Heart left ventricle (tissue), 16 donors: Measurements from ENCODE around the gene LOXHD1. TPM values are rescaled to one million over a fixed set of nuclear protein-coding genes. Genes with fewer than 3 reads are reported as not detected.

Source experiments
- ATAC-seq, 4 donors: fragments of 200-7000 bp; cut with Tn5 transposase; one replicate each; pipeline ENCODE4 v1.9.1; 2020 to 2022; ENCODE audit warnings: moderate library complexity in 4 of 4, mild to moderate bottlenecking in 3 of 4, moderate number of reproducible peaks in 1 of 4
- DNase-seq, 5 donors: peaks; one replicate each; pipeline ENCODE4 v3.0.0-alpha.2; 2020
- H3K27ac ChIP-seq, 12 donors: fragments of 200-600 bp; sonication (generic) in 4 of 12; one replicate each; pipeline versions ENCODE4 v1.5.0 to v1.8.0; 2016 to 2022; ENCODE audit warnings: mild to moderate bottlenecking in 2 of 12
- H3K27me3 ChIP-seq, 9 donors: fragments of 200-600 bp; sonication (generic) in 2 of 9; one replicate each; pipeline versions ENCODE4 v1.5.1 to v1.8.0; 2016 to 2022; ENCODE audit warnings: mild to moderate bottlenecking in 3 of 9
- H3K36me3 ChIP-seq, 9 donors: fragments of 200-600 bp; sonication (generic) in 2 of 9; one replicate each; pipeline versions ENCODE4 v1.5.0 to v1.8.0; 2018 to 2022; ENCODE audit warnings: mild to moderate bottlenecking in 2 of 9
- H3K4me1 ChIP-seq, 12 donors: fragments of 200-600 bp; sonication (generic) in 4 of 12; one replicate each; pipeline versions ENCODE4 v1.5.0 to v1.8.0; 2016 to 2022; ENCODE audit warnings: mild to moderate bottlenecking in 3 of 12
- H3K4me3 ChIP-seq, 12 donors: fragments of 200-600 bp; sonication (generic) in 4 of 12; one replicate each; pipeline versions ENCODE4 v1.5.0 to v1.8.0; 2017 to 2022; ENCODE audit warnings: mild to moderate bottlenecking in 9 of 12, moderate library complexity in 4 of 12
- H3K9me3 ChIP-seq, 12 donors: fragments of 200-600 bp; sonication (generic) in 4 of 12; one replicate each; pipeline versions ENCODE4 v1.5.0 to v1.8.0; 2016 to 2022; ENCODE audit warnings: mild to moderate bottlenecking in 1 of 12
- POLR2A ChIP-seq, 2 donors: fragments of 450-650 bp; IDR thresholded peaks; one replicate each; pipeline ENCODE4 v1.6.1; 2017; ENCODE audit warnings: antibody characterized with exemption in 2 of 2, mild to moderate bottlenecking in 2 of 2, moderate library complexity in 2 of 2
- WGBS, 4 donors: extraction: QIAGEN DNeasy Blood & Tissue Kit in 2 of 4; methylation state at CpG; one replicate each; pipeline versions ENCODE4 v1.1.5 to v1.1.7; 2013 to 2018; 5-methylcytosine and 5-hydroxymethylcytosine counted together
- intact Hi-C, 10 donors: fragments of 100-400 bp; cut with DNase I; formaldehyde crosslinking; loops; one replicate each; pipeline versions ENCODE4 v1.11.1 to v1.14.2; 2022
- polyA plus RNA-seq, 2 donors: library from polyadenylated mRNA; stranded (reverse); fragments of 200-250 nt; gene quantifications; one replicate each; pipeline ENCODE4 v1.2.3, GENCODE V29; 2013
- total RNA-seq, 9 donors: library from RNA; depleted of rRNA in 2 of 9; stranded (reverse); fragments of >200 nt in 2 of 9; fragmentation: NEBNext Ultra II Directional in 3 of 9; extraction: Animal tissue kit (Norgen Biotek cat#: 25700) in 3 of 9; gene quantifications; one replicate each; pipeline versions ENCODE4 v1.1.0 to v1.2.4, GENCODE V29; 2016 to 2023
- TF ChIP-seq, protein P1 (sequence below), 12 donors: fragments of 200-600 bp; sonication (generic) in 4 of 12; IDR thresholded peaks; one replicate each; pipeline versions ENCODE4 v1.5.0 to v1.8.0; 2018 to 2022; ENCODE audit warnings: antibody characterized with exemption in 12 of 12, mild to moderate bottlenecking in 5 of 12
- donor health status: ischemic (EF 13 %, LVEDD 7.1; RV severe dilation, severe dysfunction).
- donor health status: healthy with polysubstance abuse.
- donor health status: DM: no; HTN: yes; CAD: no.
- donor health status: DM: no; HTN: no; CAD: no.
- donor health status: ischemic (EF 25% LVEDD 6.9; RV normal size, moderate dysfunction).
- donor health status: ischemic (EF 25% LVEDD 5.7; RV mildly dilated, moderate dysfunction).
- donor health status: healthy.
- donor health status: DM: yes; HTN: yes; CAD: no.
- donor health status: ischemic (EF 35%, LVEDD 5.7; RV mildly dilated, moderate dysfunction).
- donor health status: nonischemic (EF 11% LVEDD 7.7; RV severe dilation, severe dysfunction).
- donor health status: DM: yes; HTN: yes; CAD: no.
- donor health status: PGD.
- donor health status: ischemic (EF 29% LVEDD 5.4; RV normal size, mild dysfunction).
- donor health status: nonischemic (EF 23%, LVEDD 6.1; RV moderate dilation, normal function).

LOXHD1 gene
- total and polyA plus RNA-seq, 11 donors = 0.19 to 1.9 (median 0.54) TPM

GRCh38 chr18:46615720-46616119 lies 41.3 kb downstream of the LOXHD1 start:
- Histone ChIP-seq H3K27ac (no peak overlapping the region), H3K4me3 (no peak overlapping the region), H3K9me3 (peaks cover 0 to 3% (median 0%) of the 10 kb centered on the region in 12 donors), H3K36me3 (no peaks in the 10 kb centered on the region), H3K4me1 (no peaks in the 10 kb centered on the region), H3K27me3 (no peaks in the 10 kb centered on the region)
- no peak for DNase-seq
- TF ChIP-seq, protein P1, sequence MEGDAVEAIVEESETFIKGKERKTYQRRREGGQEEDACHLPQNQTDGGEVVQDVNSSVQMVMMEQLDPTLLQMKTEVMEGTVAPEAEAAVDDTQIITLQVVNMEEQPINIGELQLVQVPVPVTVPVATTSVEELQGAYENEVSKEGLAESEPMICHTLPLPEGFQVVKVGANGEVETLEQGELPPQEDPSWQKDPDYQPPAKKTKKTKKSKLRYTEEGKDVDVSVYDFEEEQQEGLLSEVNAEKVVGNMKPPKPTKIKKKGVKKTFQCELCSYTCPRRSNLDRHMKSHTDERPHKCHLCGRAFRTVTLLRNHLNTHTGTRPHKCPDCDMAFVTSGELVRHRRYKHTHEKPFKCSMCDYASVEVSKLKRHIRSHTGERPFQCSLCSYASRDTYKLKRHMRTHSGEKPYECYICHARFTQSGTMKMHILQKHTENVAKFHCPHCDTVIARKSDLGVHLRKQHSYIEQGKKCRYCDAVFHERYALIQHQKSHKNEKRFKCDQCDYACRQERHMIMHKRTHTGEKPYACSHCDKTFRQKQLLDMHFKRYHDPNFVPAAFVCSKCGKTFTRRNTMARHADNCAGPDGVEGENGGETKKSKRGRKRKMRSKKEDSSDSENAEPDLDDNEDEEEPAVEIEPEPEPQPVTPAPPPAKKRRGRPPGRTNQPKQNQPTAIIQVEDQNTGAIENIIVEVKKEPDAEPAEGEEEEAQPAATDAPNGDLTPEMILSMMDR (IDR thresholded peaks at IDR 0.05) = no peak
- no peak for TF ChIP-seq POLR2A (IDR thresholded peaks at IDR 0.05)
- intact Hi-C loops = no loop called here
- ATAC-seq = no peak

DNA sequence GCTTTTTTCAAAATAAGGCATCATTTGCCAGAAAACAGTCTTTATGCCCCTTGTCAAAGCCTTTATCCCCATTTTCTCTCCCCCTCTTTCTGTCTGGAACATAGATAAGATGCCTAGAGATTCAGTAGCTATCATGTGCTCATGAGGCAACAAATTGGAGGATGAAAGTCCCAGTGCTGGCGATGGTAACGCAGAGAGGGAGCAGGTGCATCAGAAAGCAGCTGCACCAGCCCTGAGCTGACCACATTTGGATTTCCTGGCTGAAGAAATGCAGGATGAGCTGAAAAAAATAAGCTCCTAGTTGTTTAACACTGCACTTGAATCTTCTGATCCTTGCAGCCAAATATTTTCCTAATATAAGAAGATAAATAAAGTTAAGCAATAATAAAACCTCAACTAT lies 48.0 kb downstream of the LOXHD1 start:
- Histone ChIP-seq H3K9me3 (peaks cover 0 to under 1% (median 0%) of the 10 kb centered on the region in 12 donors), H3K27me3 (peaks cover 0 to 7% (median 0%) of the 10 kb centered on the region in 9 donors), H3K36me3 (no peaks in the 10 kb centered on the region), H3K4me1 (no peaks in the 10 kb centered on the region), H3K27ac (no peak overlapping the region), H3K4me3 (no peak overlapping the region)
- ATAC-seq (no peak), DNase-seq (no peak)
- intact Hi-C loops = no loop called here
- 82 to 90% (median 84%) methylated on average over 2 of the region's 2 CpGs for WGBS, 4 donors
- TF ChIP-seq, protein P1 (IDR thresholded peaks at IDR 0.05) = no peak
- no peak for TF ChIP-seq POLR2A (IDR thresholded peaks at IDR 0.05)

DNA sequence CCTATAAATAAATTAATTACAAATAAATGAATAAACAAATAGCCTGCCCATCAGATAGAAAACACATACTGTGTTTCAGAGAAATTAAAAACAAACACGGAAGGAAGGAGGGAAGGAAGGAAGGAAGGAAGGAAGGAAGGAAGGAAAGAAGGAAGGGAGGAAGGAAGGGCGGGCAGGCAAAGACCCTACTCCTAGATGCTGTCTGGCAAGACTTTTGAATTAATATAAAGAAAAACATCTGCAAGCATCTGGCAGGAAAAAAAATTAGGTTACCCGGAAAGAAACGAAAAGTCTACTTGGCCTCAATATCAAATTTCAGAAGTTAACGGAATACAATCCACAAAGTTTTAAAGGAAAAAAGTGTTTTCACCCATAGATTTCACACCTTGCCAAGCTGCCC lies 49.1 kb downstream of the LOXHD1 start:
- TF ChIP-seq, protein P1 (IDR thresholded peaks at IDR 0.05) = no peak
- TF ChIP-seq POLR2A (IDR thresholded peaks at IDR 0.05) = no peak
- no peaks in the 10 kb centered on the region for H3K36me3 ChIP-seq
- intact Hi-C loops = no loop called here

GRCh38 chr18:46601141-46601805 lies 55.7 kb downstream of the LOXHD1 start:
- Histone ChIP-seq H3K9me3 (peaks cover 0 to 14% (median 0%) of the 10 kb centered on the region in 12 donors), H3K4me3 (peak overlapping the region in 9 of 12 donors; percentile 27 to 50 (median 40)), H3K27me3 (peaks cover 0 to under 1% (median 0%) of the 10 kb centered on the region in 9 donors), H3K4me1 (peaks cover 0 to 9% (median 0%) of the 10 kb centered on the region in 12 donors), H3K36me3 (no peaks in the 10 kb centered on the region), H3K27ac (peak overlapping the region in 8 of 12 donors; percentile 21 to 65 (median 44))
- intact Hi-C loops = no loop called here
- WGBS, 4 donors = 55 to 69% (median 63%) methylated on average over 17 of the region's 17 CpGs
- TF ChIP-seq, protein P1 (IDR thresholded peaks at IDR 0.05) = no peak
- no peak for TF ChIP-seq POLR2A (IDR thresholded peaks at IDR 0.05)
- DNase-seq (no peak), ATAC-seq (peak in 1 of 4 donors; percentile 68)

More for the DNA sequence above, 49.1 kb downstream of the LOXHD1 start:
- peaks cover 0 to 7% (median 0%) of the 10 kb centered on the region in 9 donors for H3K27me3 ChIP-seq
- no peaks in the 10 kb centered on the region for H3K9me3 ChIP-seq
- no peak for ATAC-seq
- no peak for DNase-seq
- no peaks in the 10 kb centered on the region for H3K4me1 ChIP-seq
- no peak overlapping the region for H3K27ac ChIP-seq
- H3K4me3 ChIP-seq = no peak overlapping the region
- 55 to 62% (median 58%) methylated on average over 5 of the region's 5 CpGs for WGBS, 4 donors
